ENCODE measurements around the gene NR1I3. TPM values are rescaled to one million over a fixed set of nuclear protein-coding genes. Genes with fewer than 3 reads are reported as not detected.

The NR1I3 gene
- total and polyA plus RNA-seq, 2 of the 13 experiments (the other 11 are each of a cell fraction or from before 2014, with no cell fraction given): 0.62 to 0.95 TPM

DNA sequence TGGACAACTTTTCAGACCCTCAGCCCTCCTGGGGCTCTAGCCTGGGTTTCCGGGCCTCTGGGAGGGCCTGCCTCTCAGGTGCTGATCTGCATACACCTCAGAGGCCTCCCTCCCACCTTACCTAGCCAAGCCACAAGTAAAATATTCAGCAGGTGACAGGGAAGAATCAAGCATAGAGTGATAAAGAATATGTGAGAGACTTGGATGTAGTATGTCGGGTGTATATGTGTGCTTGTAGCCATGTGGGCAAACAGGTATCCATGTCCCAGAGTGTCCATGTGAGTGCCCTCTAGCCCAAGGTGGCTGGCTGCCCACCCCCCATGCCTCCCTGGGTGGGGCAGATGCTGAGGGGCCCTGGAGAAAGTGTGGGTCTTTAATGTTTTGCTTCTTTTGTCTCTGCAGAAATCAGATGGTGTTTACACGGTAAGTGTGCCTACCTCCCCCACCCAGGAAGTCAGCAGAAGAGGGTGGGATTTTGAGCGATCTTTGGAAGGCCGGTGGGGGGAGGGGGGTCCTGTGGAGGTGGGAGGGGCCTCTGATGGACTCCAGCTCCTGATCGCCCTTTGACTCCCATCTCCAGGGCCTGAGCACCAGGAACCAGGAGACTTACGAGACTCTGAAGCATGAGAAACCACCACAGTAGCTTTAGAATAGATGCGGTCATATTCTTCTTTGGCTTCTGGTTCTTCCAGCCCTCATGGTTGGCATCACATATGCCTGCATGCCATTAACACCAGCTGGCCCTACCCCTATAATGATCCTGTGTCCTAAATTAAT lies 19.5 kb downstream of the NR1I3 start (continued):
- TF ChIP-seq ZNF737 (CRISPR knock-in tag; IDR thresholded peaks at IDR 0.05; ENCODE audit: borderline replicate concordance) (no peak; the same call in 1 of the 2 replicates), ZNF670 (CRISPR knock-in tag; IDR thresholded peaks at IDR 0.05; ENCODE audit: borderline replicate concordance) (no peak), ZNF207 (IDR thresholded peaks at IDR 0.05; ENCODE audit: borderline replicate concordance) (no peak), NFKBIZ (CRISPR knock-in tag; IDR thresholded peaks at IDR 0.05) (no peak; the same call in 1 of the 2 replicates), ZNF569 (CRISPR knock-in tag; IDR thresholded peaks at IDR 0.05; ENCODE audit: borderline replicate concordance) (no peak), ZNF3 (CRISPR knock-in tag; IDR thresholded peaks at IDR 0.05) (no peak), NFE2L2 (IDR thresholded peaks at IDR 0.05; ENCODE audit: low read length) (no peak), BRD4 (CRISPR knock-in tag; IDR thresholded peaks at IDR 0.05) (peak; percentile 71), JDP2 (CRISPR knock-in tag; IDR thresholded peaks at IDR 0.05; ENCODE audit: borderline replicate concordance) (peak; percentile 14; the same call in 1 of the 2 replicates), ZNF776 (CRISPR knock-in tag; IDR thresholded peaks at IDR 0.05) (no peak), ZNF816 (CRISPR knock-in tag; IDR thresholded peaks at IDR 0.05; ENCODE audit: borderline replicate concordance) (no peak), ZNF83 (CRISPR knock-in tag; IDR thresholded peaks at IDR 0.05; ENCODE audit: borderline replicate concordance) (0 out of 2 replicates have a peak, but pooled peaks have one; percentile 47), ZSCAN25 (CRISPR knock-in tag; IDR thresholded peaks at IDR 0.05) (no peak), RCOR2 (CRISPR knock-in tag; IDR thresholded peaks at IDR 0.05) (0 out of 2 replicates have a peak, but pooled peaks have one; percentile 16)
- TF ChIP-seq, protein P1, sequence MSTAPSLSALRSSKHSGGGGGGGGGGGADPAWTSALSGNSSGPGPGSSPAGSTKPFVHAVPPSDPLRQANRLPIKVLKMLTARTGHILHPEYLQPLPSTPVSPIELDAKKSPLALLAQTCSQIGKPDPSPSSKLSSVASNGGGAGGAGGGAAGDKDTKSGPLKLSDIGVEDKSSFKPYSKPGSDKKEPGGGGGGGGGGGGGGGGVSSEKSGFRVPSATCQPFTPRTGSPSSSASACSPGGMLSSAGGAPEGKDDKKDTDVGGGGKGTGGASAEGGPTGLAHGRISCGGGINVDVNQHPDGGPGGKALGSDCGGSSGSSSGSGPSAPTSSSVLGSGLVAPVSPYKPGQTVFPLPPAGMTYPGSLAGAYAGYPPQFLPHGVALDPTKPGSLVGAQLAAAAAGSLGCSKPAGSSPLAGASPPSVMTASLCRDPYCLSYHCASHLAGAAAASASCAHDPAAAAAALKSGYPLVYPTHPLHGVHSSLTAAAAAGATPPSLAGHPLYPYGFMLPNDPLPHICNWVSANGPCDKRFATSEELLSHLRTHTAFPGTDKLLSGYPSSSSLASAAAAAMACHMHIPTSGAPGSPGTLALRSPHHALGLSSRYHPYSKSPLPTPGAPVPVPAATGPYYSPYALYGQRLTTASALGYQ (CRISPR knock-in tag; IDR thresholded peaks at IDR 0.05): peak; percentile 57; the same call in 1 of the 2 replicates
- TF ChIP-seq, protein P2, sequence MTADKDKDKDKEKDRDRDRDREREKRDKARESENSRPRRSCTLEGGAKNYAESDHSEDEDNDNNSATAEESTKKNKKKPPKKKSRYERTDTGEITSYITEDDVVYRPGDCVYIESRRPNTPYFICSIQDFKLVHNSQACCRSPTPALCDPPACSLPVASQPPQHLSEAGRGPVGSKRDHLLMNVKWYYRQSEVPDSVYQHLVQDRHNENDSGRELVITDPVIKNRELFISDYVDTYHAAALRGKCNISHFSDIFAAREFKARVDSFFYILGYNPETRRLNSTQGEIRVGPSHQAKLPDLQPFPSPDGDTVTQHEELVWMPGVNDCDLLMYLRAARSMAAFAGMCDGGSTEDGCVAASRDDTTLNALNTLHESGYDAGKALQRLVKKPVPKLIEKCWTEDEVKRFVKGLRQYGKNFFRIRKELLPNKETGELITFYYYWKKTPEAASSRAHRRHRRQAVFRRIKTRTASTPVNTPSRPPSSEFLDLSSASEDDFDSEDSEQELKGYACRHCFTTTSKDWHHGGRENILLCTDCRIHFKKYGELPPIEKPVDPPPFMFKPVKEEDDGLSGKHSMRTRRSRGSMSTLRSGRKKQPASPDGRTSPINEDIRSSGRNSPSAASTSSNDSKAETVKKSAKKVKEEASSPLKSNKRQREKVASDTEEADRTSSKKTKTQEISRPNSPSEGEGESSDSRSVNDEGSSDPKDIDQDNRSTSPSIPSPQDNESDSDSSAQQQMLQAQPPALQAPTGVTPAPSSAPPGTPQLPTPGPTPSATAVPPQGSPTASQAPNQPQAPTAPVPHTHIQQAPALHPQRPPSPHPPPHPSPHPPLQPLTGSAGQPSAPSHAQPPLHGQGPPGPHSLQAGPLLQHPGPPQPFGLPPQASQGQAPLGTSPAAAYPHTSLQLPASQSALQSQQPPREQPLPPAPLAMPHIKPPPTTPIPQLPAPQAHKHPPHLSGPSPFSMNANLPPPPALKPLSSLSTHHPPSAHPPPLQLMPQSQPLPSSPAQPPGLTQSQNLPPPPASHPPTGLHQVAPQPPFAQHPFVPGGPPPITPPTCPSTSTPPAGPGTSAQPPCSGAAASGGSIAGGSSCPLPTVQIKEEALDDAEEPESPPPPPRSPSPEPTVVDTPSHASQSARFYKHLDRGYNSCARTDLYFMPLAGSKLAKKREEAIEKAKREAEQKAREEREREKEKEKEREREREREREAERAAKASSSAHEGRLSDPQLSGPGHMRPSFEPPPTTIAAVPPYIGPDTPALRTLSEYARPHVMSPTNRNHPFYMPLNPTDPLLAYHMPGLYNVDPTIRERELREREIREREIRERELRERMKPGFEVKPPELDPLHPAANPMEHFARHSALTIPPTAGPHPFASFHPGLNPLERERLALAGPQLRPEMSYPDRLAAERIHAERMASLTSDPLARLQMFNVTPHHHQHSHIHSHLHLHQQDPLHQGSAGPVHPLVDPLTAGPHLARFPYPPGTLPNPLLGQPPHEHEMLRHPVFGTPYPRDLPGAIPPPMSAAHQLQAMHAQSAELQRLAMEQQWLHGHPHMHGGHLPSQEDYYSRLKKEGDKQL (CRISPR knock-in tag; IDR thresholded peaks at IDR 0.05; ENCODE audit: low read depth): 0 out of 2 replicates have a peak, but pooled peaks have one; percentile 29
- TF ChIP-seq, protein P3, sequence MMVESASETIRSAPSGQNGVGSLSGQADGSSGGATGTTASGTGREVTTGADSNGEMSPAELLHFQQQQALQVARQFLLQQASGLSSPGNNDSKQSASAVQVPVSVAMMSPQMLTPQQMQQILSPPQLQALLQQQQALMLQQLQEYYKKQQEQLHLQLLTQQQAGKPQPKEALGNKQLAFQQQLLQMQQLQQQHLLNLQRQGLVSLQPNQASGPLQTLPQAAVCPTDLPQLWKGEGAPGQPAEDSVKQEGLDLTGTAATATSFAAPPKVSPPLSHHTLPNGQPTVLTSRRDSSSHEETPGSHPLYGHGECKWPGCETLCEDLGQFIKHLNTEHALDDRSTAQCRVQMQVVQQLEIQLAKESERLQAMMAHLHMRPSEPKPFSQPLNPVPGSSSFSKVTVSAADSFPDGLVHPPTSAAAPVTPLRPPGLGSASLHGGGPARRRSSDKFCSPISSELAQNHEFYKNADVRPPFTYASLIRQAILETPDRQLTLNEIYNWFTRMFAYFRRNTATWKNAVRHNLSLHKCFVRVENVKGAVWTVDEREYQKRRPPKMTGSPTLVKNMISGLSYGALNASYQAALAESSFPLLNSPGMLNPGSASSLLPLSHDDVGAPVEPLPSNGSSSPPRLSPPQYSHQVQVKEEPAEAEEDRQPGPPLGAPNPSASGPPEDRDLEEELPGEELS (CRISPR knock-in tag; IDR thresholded peaks at IDR 0.05): peak; percentile 92
- TF ChIP-seq, protein P4, sequence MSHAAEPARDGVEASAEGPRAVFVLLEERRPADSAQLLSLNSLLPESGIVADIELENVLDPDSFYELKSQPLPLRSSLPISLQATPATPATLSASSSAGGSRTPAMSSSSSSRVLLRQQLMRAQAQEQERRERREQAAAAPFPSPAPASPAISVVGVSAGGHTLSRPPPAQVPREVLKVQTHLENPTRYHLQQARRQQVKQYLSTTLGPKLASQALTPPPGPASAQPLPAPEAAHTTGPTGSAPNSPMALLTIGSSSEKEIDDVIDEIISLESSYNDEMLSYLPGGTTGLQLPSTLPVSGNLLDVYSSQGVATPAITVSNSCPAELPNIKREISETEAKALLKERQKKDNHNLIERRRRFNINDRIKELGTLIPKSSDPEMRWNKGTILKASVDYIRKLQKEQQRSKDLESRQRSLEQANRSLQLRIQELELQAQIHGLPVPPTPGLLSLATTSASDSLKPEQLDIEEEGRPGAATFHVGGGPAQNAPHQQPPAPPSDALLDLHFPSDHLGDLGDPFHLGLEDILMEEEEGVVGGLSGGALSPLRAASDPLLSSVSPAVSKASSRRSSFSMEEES (CRISPR knock-in tag; IDR thresholded peaks at IDR 0.05): peak; percentile 91
